HepG2 (cell line): ENCODE results near the gene CPXM2.

Experiments
- BHLHE40 ChIP-seq: IDR thresholded peaks from 2 replicates; pipeline ENCODE4 v1.6.1; 2011; ENCODE audit warnings: low read length, improper control_type of control experiment
- EZH2 ChIP-seq: conservative IDR thresholded peaks from 2 replicates; pipeline ENCODE4 v1.6.1; 2012; ENCODE audit warnings: mild to moderate bottlenecking, low read depth, low read length, moderate library complexity
- RNF2 ChIP-seq: fragments of 450-650 bp; conservative IDR thresholded peaks from 2 replicates; pipeline ENCODE4 v1.6.1; 2016; ENCODE audit warnings: low read depth
- XRCC5 ChIP-seq: fragments of 200-400 bp; formaldehyde crosslinking; optimal IDR thresholded peaks from 2 replicates; pipeline ENCODE3; 2017; ENCODE audit warnings: mild to moderate bottlenecking, low read length
- ZNF333 ChIP-seq: sonication (generic); formaldehyde crosslinking; IDR thresholded peaks from 2 replicates; pipeline ENCODE4 v1.4.0; 2020; ENCODE audit warnings: mild to moderate bottlenecking, missing genetic modification reagents, borderline replicate concordance
- ZNF841 ChIP-seq: sonication (generic); formaldehyde crosslinking; IDR thresholded peaks from 2 replicates; pipeline ENCODE4 v1.8.1; 2023; ENCODE audit warnings: missing genetic modification reagents, borderline replicate concordance
- TF ChIP-seq, protein P1 (sequence below), 2 experiments: fragments of 450-650 bp in 1 of 2; sonication (generic) in 1 of 2; formaldehyde crosslinking in 1 of 2; IDR thresholded peaks; 2 replicates each; pipeline versions ENCODE4 v1.6.1 to v1.8.0; 2016 to 2022; ENCODE audit warnings: antibody characterized with exemption in 1 of 2, mild to moderate bottlenecking in 1 of 2, missing genetic modification reagents in 1 of 2
- TF ChIP-seq, protein P2 (sequence below): sonication (generic); formaldehyde crosslinking; IDR thresholded peaks from 2 replicates; pipeline ENCODE4 v1.4.0; 2020; ENCODE audit warnings: missing genetic modification reagents
- TF ChIP-seq, protein P3 (sequence below): sonication (generic); formaldehyde crosslinking; IDR thresholded peaks from 2 replicates; pipeline ENCODE4 v1.5.1; 2020; ENCODE audit warnings: mild to moderate bottlenecking, missing genetic modification reagents

DNA sequence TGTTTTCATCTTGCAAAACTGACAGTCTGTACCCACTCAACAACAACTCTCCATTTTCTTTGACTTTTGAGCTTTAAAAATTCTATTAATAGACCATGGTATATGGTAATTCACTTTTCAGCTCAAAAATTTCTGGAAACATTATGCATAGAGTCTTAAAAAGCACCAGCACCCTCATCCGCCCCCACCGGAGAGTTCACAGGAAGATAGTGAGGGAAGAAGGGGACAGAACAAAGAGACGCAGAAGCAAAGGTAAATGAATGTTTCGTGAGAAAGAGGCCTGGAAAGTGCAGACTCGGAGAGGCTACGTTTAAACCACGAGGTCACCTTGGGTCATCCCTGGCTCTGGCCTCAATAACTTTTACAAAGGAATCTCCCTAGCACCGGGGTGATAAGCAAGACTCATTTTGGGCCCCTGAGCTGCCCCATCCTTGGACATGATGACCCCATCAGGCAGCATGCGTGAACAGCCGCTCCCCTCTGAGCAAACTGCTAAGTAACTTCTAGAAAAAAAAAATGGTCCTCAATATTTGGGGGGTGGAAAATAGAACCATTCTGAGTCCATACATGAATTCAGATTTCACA lies 96.3 kb downstream of the CPXM2 start:
- no peak for TF ChIP-seq ZNF841 (CRISPR knock-in tag)
- TF ChIP-seq, protein P1, sequence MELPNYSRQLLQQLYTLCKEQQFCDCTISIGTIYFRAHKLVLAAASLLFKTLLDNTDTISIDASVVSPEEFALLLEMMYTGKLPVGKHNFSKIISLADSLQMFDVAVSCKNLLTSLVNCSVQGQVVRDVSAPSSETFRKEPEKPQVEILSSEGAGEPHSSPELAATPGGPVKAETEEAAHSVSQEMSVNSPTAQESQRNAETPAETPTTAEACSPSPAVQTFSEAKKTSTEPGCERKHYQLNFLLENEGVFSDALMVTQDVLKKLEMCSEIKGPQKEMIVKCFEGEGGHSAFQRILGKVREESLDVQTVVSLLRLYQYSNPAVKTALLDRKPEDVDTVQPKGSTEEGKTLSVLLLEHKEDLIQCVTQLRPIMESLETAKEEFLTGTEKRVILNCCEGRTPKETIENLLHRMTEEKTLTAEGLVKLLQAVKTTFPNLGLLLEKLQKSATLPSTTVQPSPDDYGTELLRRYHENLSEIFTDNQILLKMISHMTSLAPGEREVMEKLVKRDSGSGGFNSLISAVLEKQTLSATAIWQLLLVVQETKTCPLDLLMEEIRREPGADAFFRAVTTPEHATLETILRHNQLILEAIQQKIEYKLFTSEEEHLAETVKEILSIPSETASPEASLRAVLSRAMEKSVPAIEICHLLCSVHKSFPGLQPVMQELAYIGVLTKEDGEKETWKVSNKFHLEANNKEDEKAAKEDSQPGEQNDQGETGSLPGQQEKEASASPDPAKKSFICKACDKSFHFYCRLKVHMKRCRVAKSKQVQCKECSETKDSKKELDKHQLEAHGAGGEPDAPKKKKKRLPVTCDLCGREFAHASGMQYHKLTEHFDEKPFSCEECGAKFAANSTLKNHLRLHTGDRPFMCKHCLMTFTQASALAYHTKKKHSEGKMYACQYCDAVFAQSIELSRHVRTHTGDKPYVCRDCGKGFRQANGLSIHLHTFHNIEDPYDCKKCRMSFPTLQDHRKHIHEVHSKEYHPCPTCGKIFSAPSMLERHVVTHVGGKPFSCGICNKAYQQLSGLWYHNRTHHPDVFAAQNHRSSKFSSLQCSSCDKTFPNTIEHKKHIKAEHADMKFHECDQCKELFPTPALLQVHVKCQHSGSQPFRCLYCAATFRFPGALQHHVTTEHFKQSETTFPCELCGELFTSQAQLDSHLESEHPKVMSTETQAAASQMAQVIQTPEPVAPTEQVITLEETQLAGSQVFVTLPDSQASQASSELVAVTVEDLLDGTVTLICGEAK (IDR thresholded peaks at IDR 0.05), result no peak
- TF ChIP-seq, protein P1 (CRISPR knock-in tag; IDR thresholded peaks at IDR 0.05), result no peak
- no peak for TF ChIP-seq XRCC5
- no peak for TF ChIP-seq BHLHE40
- no peak for TF ChIP-seq ZNF333 (CRISPR knock-in tag)
- TF ChIP-seq EZH2, result no peak
- TF ChIP-seq RNF2, result no peak
- TF ChIP-seq, protein P2, sequence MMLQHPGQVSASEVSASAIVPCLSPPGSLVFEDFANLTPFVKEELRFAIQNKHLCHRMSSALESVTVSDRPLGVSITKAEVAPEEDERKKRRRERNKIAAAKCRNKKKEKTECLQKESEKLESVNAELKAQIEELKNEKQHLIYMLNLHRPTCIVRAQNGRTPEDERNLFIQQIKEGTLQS (CRISPR knock-in tag), result no peak
- TF ChIP-seq, protein P3, sequence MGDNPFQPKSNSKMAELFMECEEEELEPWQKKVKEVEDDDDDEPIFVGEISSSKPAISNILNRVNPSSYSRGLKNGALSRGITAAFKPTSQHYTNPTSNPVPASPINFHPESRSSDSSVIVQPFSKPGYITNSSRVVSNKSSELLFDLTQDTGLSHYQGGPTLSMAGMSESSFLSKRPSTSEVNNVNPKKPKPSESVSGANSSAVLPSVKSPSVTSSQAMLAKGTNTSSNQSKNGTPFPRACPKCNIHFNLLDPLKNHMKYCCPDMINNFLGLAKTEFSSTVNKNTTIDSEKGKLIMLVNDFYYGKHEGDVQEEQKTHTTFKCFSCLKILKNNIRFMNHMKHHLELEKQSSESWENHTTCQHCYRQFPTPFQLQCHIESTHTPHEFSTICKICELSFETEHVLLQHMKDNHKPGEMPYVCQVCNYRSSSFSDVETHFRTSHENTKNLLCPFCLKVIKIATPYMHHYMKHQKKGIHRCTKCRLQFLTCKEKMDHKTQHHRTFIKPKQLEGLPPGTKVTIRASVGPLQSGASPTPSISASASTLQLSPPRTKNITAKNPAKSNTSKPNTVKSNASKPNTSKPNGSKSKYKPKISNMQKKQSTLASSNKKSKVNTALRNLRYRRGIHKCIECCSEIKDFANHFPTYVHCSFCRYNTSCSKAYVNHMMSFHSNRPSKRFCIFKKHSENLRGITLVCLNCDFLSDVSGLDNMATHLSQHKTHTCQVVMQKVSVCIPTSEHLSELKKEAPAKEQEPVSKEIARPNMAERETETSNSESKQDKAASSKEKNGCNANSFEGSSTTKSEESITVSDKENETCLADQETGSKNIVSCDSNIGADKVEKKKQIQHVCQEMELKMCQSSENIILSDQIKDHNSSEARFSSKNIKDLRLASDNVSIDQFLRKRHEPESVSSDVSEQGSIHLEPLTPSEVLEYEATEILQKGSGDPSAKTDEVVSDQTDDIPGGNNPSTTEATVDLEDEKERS, result no peak
